HFF-Myc (cell line): Measurements from ENCODE around the gene RAB10.

Source experiments
- DNase-seq: peaks from one replicate; pipeline ENCODE4 v3.0.0-alpha.2; 2011; ENCODE audit warnings: low read depth; ENCODE audit errors: extremely low read depth
- H3K4me3 ChIP-seq: replicated peaks from 2 replicates; pipeline ENCODE4 v1.5.1; 2011; ENCODE audit warnings: low read depth, mild to moderate bottlenecking, control low read depth, low read length
- TF ChIP-seq, protein P1 (sequence below): IDR thresholded peaks from 2 replicates; pipeline ENCODE4 v1.5.1; 2012; ENCODE audit warnings: mild to moderate bottlenecking, low read depth, low read length, control low read depth; ENCODE audit errors: missing control alignments

Gene RAB10

DNA sequence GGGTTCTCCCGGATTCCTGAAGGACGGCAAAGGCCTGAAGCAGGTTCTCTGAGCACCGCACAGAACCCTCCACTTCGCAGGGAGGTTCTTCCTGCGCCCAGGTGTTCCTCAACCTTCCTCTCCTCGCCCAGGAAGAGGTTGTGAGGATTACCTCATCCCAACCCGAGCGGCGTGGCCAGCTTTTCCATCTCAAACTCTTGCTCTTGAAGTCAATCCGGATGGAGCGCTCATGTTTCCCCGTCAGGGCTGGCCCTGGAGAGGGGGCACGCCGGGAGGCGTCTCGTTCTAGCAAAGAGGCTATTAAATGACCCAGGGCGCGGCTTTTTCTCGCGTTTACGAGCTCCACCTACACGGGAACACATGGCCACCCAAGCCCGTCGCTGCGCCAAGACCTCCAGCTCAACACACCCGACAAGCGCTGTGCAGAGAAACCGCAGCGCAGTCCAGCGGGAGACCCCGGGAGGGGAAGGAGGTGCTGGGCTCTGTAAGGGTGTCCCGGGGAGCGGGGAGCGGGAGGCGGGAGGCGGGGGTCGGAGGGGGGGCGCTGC, 540 bp upstream of the RAB10 start:
- peak; percentile 64 for DNase-seq
- TF ChIP-seq, protein P1, sequence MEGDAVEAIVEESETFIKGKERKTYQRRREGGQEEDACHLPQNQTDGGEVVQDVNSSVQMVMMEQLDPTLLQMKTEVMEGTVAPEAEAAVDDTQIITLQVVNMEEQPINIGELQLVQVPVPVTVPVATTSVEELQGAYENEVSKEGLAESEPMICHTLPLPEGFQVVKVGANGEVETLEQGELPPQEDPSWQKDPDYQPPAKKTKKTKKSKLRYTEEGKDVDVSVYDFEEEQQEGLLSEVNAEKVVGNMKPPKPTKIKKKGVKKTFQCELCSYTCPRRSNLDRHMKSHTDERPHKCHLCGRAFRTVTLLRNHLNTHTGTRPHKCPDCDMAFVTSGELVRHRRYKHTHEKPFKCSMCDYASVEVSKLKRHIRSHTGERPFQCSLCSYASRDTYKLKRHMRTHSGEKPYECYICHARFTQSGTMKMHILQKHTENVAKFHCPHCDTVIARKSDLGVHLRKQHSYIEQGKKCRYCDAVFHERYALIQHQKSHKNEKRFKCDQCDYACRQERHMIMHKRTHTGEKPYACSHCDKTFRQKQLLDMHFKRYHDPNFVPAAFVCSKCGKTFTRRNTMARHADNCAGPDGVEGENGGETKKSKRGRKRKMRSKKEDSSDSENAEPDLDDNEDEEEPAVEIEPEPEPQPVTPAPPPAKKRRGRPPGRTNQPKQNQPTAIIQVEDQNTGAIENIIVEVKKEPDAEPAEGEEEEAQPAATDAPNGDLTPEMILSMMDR, result no peak
- peak overlapping the region; percentile 96 for H3K4me3 ChIP-seq

DNA sequence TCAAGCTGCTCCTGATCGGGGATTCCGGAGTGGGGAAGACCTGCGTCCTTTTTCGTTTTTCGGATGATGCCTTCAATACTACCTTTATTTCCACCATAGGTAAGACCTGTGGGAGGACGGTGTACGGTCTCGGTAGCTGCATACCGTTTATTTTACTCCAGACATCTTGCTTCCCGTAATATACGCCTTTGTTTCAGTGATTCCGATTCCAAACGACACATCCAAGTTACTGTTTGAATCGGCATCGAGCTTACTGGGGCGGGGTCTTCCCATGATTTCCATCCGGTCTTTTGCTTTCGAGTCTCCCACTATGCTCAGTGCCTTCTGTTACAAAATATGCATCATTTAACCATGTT, 731 bp downstream of the RAB10 start:
- peak overlapping the region; percentile 96 for H3K4me3 ChIP-seq
- TF ChIP-seq, protein P1, result no peak
- DNase-seq, result no peak

GRCh38 chr2:26035090-26035743, 1.3 kb downstream of the RAB10 start:
- H3K4me3 ChIP-seq, result peak overlapping the region; percentile 96
- no peak for DNase-seq
- TF ChIP-seq, protein P1, result no peak

GRCh38 chr2:26039603-26040323, 5.9 kb downstream of the RAB10 start:
- DNase-seq, result no peak
- TF ChIP-seq, protein P1, result no peak
- H3K4me3 ChIP-seq, result no peak overlapping the region

DNA sequence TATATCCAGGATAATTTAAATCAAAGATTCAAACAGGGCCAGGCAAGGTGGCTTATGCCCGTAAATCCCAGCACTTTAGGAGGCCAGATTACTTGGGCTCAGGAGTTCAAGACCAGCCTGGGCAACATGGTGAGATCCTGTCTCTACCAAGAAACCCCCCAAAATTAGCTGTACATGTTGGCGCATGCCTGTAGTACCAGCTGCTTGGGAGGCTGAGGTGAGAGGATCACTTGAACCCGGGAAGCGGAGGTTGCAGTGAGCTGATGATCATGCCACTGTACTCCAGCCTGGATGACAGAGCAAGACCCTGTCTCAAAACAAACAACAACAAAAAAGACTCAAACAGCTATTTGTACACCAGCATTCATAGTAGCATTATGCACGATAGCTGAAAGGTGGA, 9.2 kb downstream of the RAB10 start:
- TF ChIP-seq, protein P1, result no peak
- no peak for DNase-seq
- no peak overlapping the region for H3K4me3 ChIP-seq

- DNase-seq, result no peak
- TF ChIP-seq, protein P1, result no peak
- H3K4me3 ChIP-seq, result no peak overlapping the region
Observed at GRCh38 chr2:26043862-26044696, 10.2 kb downstream of the RAB10 start.
